ENCODE data around the gene SMARCC1. TPM values are rescaled to one million over a fixed set of nuclear protein-coding genes. Genes with fewer than 3 reads are reported as not detected.

Gene SMARCC1
- total RNA-seq, 2 donors from 2014 or later, result 72.6 to 90.2 TPM

DNA sequence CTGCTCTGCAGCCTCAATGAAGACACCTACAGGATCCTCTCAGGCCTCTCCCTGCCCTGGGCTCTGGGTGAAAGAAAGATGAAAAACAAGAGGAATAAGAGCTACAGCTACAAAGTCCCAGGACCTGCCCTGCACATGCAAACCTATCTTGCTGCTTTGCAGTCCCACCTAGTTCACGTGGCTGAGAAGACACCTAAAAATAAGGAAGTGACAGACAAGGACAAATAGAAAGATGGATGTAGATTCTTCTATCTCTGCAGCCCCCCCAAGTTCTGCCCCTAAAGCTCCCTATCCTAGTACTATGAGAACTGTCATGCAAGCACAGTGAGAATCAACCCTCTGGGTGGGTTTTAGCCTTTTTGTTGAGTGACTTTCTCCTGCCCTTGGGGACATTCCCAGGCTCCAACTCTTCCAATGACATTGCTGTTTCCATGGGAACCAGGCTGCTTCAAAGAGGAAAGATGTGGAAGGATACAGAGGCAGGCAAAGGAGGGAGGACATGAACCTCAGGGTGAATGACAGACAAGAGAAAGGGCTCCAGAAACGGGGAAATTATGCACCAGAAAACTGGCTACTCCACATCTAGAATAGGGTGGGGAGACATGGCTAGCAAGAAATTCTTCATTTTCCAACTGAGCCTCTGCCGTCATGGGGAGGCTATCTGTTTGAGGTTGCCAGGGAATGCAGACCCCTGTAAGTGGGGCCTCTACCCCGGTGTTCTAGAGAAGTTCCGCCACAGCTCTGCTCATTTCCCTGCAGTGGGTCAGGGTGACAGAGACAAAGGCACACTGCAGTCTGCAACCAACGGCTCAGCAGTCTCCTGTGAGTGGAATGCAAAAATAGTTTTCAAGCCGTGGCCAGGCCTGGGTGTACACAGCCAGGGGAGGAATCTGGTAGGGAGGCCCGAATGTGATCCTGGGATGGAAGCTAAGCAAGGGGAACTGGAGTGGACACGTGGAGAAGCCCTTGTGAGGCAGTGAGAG is 208.2 kb downstream of the SMARCC1 start:
- Histone ChIP-seq H3K9ac (ENCODE audit: low read depth in 2 of 2, low read length in 2 of 2) (no peak overlapping the region), H3K27ac (no peak overlapping the region), H3K36me3 (no peaks in the 10 kb centered on the region), H3K9me3 (no peaks in the 10 kb centered on the region), H3K27me3 (peaks cover 6% of the 10 kb centered on the region), H3K4me1 (peaks cover 7% of the 10 kb centered on the region), H3K4me3 (no peak overlapping the region)
- intact Hi-C loops (cut with DNase I), result no loop called here
- no peak for DNase-seq
- TF ChIP-seq, protein P1, sequence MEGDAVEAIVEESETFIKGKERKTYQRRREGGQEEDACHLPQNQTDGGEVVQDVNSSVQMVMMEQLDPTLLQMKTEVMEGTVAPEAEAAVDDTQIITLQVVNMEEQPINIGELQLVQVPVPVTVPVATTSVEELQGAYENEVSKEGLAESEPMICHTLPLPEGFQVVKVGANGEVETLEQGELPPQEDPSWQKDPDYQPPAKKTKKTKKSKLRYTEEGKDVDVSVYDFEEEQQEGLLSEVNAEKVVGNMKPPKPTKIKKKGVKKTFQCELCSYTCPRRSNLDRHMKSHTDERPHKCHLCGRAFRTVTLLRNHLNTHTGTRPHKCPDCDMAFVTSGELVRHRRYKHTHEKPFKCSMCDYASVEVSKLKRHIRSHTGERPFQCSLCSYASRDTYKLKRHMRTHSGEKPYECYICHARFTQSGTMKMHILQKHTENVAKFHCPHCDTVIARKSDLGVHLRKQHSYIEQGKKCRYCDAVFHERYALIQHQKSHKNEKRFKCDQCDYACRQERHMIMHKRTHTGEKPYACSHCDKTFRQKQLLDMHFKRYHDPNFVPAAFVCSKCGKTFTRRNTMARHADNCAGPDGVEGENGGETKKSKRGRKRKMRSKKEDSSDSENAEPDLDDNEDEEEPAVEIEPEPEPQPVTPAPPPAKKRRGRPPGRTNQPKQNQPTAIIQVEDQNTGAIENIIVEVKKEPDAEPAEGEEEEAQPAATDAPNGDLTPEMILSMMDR (IDR thresholded peaks at IDR 0.05), result no peak

DNA sequence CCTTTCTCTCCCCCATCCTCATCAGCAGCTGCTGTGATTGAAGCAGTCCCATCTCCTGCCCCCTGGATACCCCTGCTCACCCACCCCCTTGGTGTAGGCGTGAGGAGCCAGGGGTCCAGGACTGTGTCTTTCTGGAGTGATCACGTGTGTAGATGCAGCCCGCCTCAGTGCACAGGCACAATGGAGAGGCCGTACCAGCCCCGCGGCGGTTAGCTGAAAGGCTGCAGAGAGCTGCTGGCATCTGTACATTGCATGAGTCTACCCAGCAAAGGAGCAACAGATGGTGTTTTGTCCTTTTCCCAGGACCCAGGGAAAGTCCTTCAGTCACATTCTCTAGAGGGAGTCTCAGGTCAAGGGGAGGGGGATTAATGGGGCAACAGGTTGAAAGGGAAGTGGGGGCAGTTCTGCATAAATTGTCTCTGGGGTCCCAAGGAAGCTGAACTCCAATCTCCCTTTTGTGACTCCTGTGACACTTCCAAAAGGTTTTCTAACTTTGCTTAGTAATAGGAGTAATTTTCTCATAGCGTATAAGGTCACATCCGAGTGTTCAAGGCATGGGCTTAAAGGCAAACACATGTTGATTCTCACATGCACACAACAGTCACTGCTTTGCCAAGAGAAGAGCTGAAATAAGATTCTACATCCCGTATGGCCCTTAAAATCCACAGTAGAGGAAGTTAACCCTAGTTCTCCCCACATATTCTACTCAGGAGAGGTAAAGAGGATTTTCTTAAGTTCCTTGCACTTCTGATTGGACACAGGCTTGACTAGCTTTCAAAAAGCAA is 210.1 kb downstream of the SMARCC1 start:
- H3K27ac ChIP-seq, result no peak overlapping the region
- no peaks in the 10 kb centered on the region for H3K4me1 ChIP-seq
- DNase-seq, result no peak
- H3K4me3 ChIP-seq, result no peak overlapping the region
- TF ChIP-seq, protein P1 (IDR thresholded peaks at IDR 0.05), result no peak
- H3K27me3 ChIP-seq, result no peaks in the 10 kb centered on the region
- no peaks in the 10 kb centered on the region for H3K9me3 ChIP-seq
- no peaks in the 10 kb centered on the region for H3K36me3 ChIP-seq
- no peak overlapping the region for H3K9ac ChIP-seq (ENCODE audit: low read depth in 2 of 2, low read length in 2 of 2)
- intact Hi-C loops (cut with DNase I), result no loop called here

DNA sequence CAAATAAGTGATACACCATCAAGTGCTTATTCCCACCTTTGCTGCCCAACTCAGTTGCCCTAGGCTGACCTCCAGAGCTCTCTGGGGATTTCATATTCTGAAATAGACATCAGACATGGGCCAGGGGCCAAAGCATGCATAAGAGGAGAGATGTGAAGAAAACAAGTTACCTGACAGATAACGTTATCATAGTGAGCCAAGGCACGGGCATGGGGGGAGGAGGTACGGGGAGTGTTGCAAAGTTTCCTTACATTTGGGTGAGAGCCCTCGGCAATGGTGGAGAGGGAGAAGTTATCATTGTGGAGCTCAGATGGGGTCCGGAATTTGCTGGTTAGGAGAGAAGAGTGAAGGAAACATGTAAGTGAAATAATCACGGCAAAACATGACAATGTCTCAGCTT is 212.8 kb downstream of the SMARCC1 start:
- Histone ChIP-seq H3K9ac (ENCODE audit: low read depth in 2 of 2, low read length in 2 of 2) (no peak overlapping the region), H3K36me3 (no peaks in the 10 kb centered on the region), H3K4me1 (no peaks in the 10 kb centered on the region), H3K27me3 (no peaks in the 10 kb centered on the region), H3K9me3 (no peaks in the 10 kb centered on the region), H3K4me3 (no peak overlapping the region), H3K27ac (no peak overlapping the region)
- DNase-seq, result no peak
- TF ChIP-seq, protein P1 (IDR thresholded peaks at IDR 0.05), result no peak
- intact Hi-C loops (cut with DNase I), result no loop called here

DNA sequence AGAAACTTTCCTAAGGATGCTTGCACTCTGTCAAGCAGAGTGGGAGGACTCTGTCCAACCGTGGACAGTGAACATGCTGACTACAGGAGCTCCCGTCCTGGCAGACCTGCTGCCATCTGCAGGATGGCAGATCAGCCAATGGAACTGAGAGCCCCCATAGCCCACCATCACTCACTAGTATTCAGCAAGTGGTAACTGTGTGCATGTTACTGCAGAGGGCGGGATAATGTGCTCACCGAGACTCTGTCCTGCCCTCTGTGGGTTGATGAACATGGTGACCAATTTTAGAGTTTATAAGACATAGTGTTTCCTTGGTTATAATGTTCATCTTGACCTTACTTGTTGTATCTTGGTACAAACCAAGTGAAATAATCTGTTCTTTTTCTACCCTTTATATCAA is 214.5 kb downstream of the SMARCC1 start:
- Histone ChIP-seq H3K4me1 (no peaks in the 10 kb centered on the region), H3K36me3 (no peaks in the 10 kb centered on the region), H3K9ac (ENCODE audit: low read depth in 2 of 2, low read length in 2 of 2) (no peak overlapping the region), H3K4me3 (no peak overlapping the region), H3K27me3 (no peaks in the 10 kb centered on the region), H3K27ac (no peak overlapping the region), H3K9me3 (no peaks in the 10 kb centered on the region)
- no peak for DNase-seq
- intact Hi-C loops (cut with DNase I), result no loop called here
- TF ChIP-seq, protein P1 (IDR thresholded peaks at IDR 0.05), result no peak

DNA sequence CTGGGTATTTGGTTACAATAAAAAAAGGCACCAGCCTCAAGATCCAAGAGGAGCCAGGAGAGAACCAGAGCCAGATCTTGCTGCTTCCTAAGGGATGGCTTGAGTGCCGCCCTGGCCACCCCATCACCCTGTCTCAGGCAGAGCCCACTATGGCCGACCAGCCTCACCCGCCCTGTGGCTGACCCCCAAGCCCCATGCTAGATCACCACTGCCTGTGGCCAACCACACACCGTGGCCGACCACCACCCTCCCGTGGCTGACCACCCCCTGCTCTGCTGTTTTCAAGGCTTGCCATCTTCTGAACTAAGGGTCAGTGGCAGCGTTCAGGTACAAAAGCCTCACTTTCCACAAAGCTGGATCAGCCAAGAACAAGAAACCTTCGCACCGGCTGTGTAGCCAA is 215.0 kb downstream of the SMARCC1 start:
- Histone ChIP-seq H3K27me3 (no peaks in the 10 kb centered on the region), H3K36me3 (no peaks in the 10 kb centered on the region), H3K4me1 (no peaks in the 10 kb centered on the region), H3K9ac (ENCODE audit: low read depth in 2 of 2, low read length in 2 of 2) (no peak overlapping the region), H3K27ac (no peak overlapping the region), H3K9me3 (no peaks in the 10 kb centered on the region), H3K4me3 (no peak overlapping the region)
- intact Hi-C loops (cut with DNase I), result no loop called here
- TF ChIP-seq, protein P1 (IDR thresholded peaks at IDR 0.05), result no peak
- DNase-seq, result no peak

Data from colonic mucosa (tissue), 4 donors.